ENCODE measurements around the gene LTBP1.
"Not testable (repeated sequence)": the region's sequence is repeated elsewhere in the genome, so short reads cannot be mapped to it uniquely, and the experiment has no call there.

LTBP1 gene

GRCh38 chr2:33369191-33369590 lies 422.4 kb downstream of the LTBP1 start:
- DNase-seq: no peak

- no peak for DNase-seq
These were observed 424.0 kb downstream of the LTBP1 start for GRCh38 chr2:33370636-33371265.

- peak; percentile 5 to 38 for DNase-seq
These were observed 424.7 kb downstream of the LTBP1 start for GRCh38 chr2:33371304-33372090.

- peak in 1 of 2 donors; percentile 50 for DNase-seq
These were observed 426.3 kb downstream of the LTBP1 start for GRCh38 chr2:33372940-33373553.

GRCh38 chr2:33373986-33374385 lies 427.2 kb downstream of the LTBP1 start:
- DNase-seq: no peak

- DNase-seq: no peak
These were observed 428.3 kb downstream of the LTBP1 start for GRCh38 chr2:33375054-33375453.

GRCh38 chr2:33377048-33377447 lies 430.3 kb downstream of the LTBP1 start:
- DNase-seq: no peak

- peak; percentile 11 to 69 for DNase-seq
These were observed 431.9 kb downstream of the LTBP1 start for GRCh38 chr2:33378556-33379210.

GRCh38 chr2:33380001-33380609 lies 433.4 kb downstream of the LTBP1 start:
- DNase-seq: no peak

GRCh38 chr2:33380719-33381118 lies 434.0 kb downstream of the LTBP1 start:
- DNase-seq: no peak

GRCh38 chr2:33381301-33381858 lies 434.6 kb downstream of the LTBP1 start:
- DNase-seq: no peak

GRCh38 chr2:33383855-33384598 lies 437.3 kb downstream of the LTBP1 start:
- no peak for DNase-seq

GRCh38 chr2:33384599-33384961 lies 437.8 kb downstream of the LTBP1 start:
- no peak for DNase-seq

GRCh38 chr2:33388996-33389395 lies 442.2 kb downstream of the LTBP1 start:
- no peak for DNase-seq

- not testable (repeated sequence) for DNase-seq
These were observed 442.9 kb downstream of the LTBP1 start for GRCh38 chr2:33389695-33390094.

- no peak for DNase-seq
These were observed 444.9 kb downstream of the LTBP1 start for GRCh38 chr2:33391529-33392255.

GRCh38 chr2:33392366-33392765 lies 445.6 kb downstream of the LTBP1 start:
- DNase-seq: no peak

- no peak for DNase-seq
These were observed 448.3 kb downstream of the LTBP1 start for GRCh38 chr2:33395034-33395433.

- DNase-seq: peak in 1 of 2 donors; percentile 21
These were observed 449.0 kb downstream of the LTBP1 start for GRCh38 chr2:33395655-33396249.

GRCh38 chr2:33404321-33404720 lies 457.6 kb downstream of the LTBP1 start:
- no peak for DNase-seq

- no peak for DNase-seq
These were observed 459.9 kb downstream of the LTBP1 start for GRCh38 chr2:33406622-33407021.
